H1 (cell line): ENCODE results near the gene TMEM72. TPM values are rescaled to one million over a fixed set of nuclear protein-coding genes. Genes with fewer than 3 reads are reported as not detected.

Experiments
- CTCF ChIA-PET: fragments of 300-600 bp; sonication (Branson Sonifier 250); formaldehyde crosslinking; loops from one replicate; lab custom pipeline; 2021; ENCODE audit not compliant: partially characterized antibody; lab: Charles Lee
- POLR2A ChIA-PET: fragments of 300-600 bp; sonication (Branson Sonifier 250); formaldehyde crosslinking; loops from one replicate; lab custom pipeline; 2021; ENCODE audit warnings: inconsistent platforms; ENCODE audit not compliant: partially characterized antibody; lab: Charles Lee
- DNase-seq, 2 experiments: peaks; one replicate each; pipeline versions ENCODE4 v3.0.0 to v3.0.0-alpha.2; 2010 to 2022; ENCODE audit warnings: low spot score in 2 of 2, low read depth in 1 of 2, mixed read lengths in 1 of 2
- FAIRE-seq: peaks from 2 replicates; lab custom pipeline; 2011; peaks lifted over from hg19 to GRCh38; lab: Jason Lieb, UNC
- H2AFZ ChIP-seq: 2 replicates; pipeline ENCODE4 v1.8.1; 2012; ENCODE audit warnings: low read length, inconsistent platforms
- H2AK5ac ChIP-seq: 2 replicates; pipeline ENCODE4 v1.6.1; 2013; ENCODE audit warnings: low read depth, low read length
- H2BK120ac ChIP-seq: replicated peaks from 2 replicates; pipeline ENCODE3; 2013; ENCODE audit warnings: low read depth, low read length, inconsistent platforms
- H2BK12ac ChIP-seq: 2 replicates; pipeline ENCODE4 v1.6.1; 2013; ENCODE audit warnings: low read depth, low read length
- H2BK15ac ChIP-seq: 2 replicates; pipeline ENCODE4 v1.6.1; 2013; ENCODE audit warnings: low read length
- H2BK20ac ChIP-seq: 2 replicates; pipeline ENCODE4 v1.6.1; 2013; ENCODE audit warnings: low read length
- H2BK5ac ChIP-seq: 2 replicates; pipeline ENCODE4 v1.6.1; 2013; ENCODE audit warnings: low read depth, low read length
- H3K14ac ChIP-seq: 2 replicates; pipeline ENCODE4 v1.6.1; 2013; ENCODE audit warnings: inconsistent platforms; ENCODE audit not compliant: insufficient read length
- H3K18ac ChIP-seq: 2 replicates; pipeline ENCODE4 v1.6.1; 2013; ENCODE audit warnings: low read length; ENCODE audit errors: extremely low read depth
- H3K23ac ChIP-seq: 2 replicates; pipeline ENCODE4 v1.6.1; 2013; ENCODE audit warnings: inconsistent platforms; ENCODE audit not compliant: insufficient read length
- H3K23me2 ChIP-seq: 2 replicates; pipeline ENCODE4 v1.6.1; 2013; ENCODE audit warnings: low read depth, low read length
- H3K27ac ChIP-seq: 2 replicates; pipeline ENCODE4 v1.6.1; 2011; ENCODE audit warnings: low read depth, low read length, inconsistent platforms
- H3K27me3 ChIP-seq, 4 experiments: replicated peaks in 1 of 4; 1 replicate in 1 of 4; 2 replicates in 3 of 4; pipeline versions ENCODE4 v1.6.1 to v1.8.1; 2011 to 2013; ENCODE audit warnings: low read length in 3 of 4, mild to moderate bottlenecking in 3 of 4, inconsistent platforms in 2 of 4, mixed read lengths in 2 of 4, moderate library complexity in 1 of 4; ENCODE audit not compliant: control insufficient read depth in 3 of 4, insufficient read depth in 3 of 4; ENCODE audit errors: extremely low read depth in 1 of 4
- H3K36me3 ChIP-seq, 4 experiments: 2 replicates each; pipeline versions ENCODE4 v1.6.1 to v1.8.1; 2011 to 2013; ENCODE audit warnings: mild to moderate bottlenecking in 4 of 4, low read length in 3 of 4, moderate library complexity in 2 of 4, control low read depth in 1 of 4, inconsistent platforms in 1 of 4; ENCODE audit not compliant: insufficient read depth in 4 of 4, control insufficient read depth in 2 of 4
- H3K4ac ChIP-seq: replicated peaks from 2 replicates; pipeline ENCODE3; 2013; ENCODE audit warnings: low read length, low read depth, mixed read lengths, inconsistent platforms; ENCODE audit not compliant: insufficient read length
- H3K4me1 ChIP-seq, 4 experiments: replicated peaks in 1 of 4; 1 replicate in 1 of 4; 2 replicates in 3 of 4; pipeline versions ENCODE4 v1.6.1 to v1.8.1; 2011 to 2013; ENCODE audit warnings: low read length in 3 of 4, inconsistent platforms in 2 of 4, mixed read lengths in 1 of 4; ENCODE audit not compliant: insufficient read depth in 4 of 4, control insufficient read depth in 3 of 4
- H3K4me2 ChIP-seq, 2 experiments: 2 replicates each; pipeline versions ENCODE4 v1.6.1 to v1.8.1; 2011 to 2013; ENCODE audit warnings: low read depth in 2 of 2, low read length in 2 of 2, control low read depth in 1 of 2, inconsistent platforms in 1 of 2, mild to moderate bottlenecking in 1 of 2; ENCODE audit not compliant: insufficient read depth in 1 of 2
- H3K4me3 ChIP-seq, 4 experiments: fragments of 200-600, 300-600 bp in 1 of 4; sonication (generic), shearing (Covaris generic), sonication (Bioruptor Twin) in 1 of 4; 2 replicates each; pipeline versions ENCODE4 v1.5.1 to v1.8.1; 2011 to 2016; ENCODE audit warnings: low read length in 4 of 4, low read depth in 3 of 4, control low read depth in 2 of 4, inconsistent platforms in 2 of 4, mild to moderate bottlenecking in 2 of 4, mixed read lengths in 1 of 4, moderate library complexity in 1 of 4; ENCODE audit not compliant: insufficient read depth in 2 of 4; ENCODE audit errors: extremely low read depth in 1 of 4
- H3K56ac ChIP-seq: replicated peaks from 2 replicates; pipeline ENCODE3; 2013; ENCODE audit warnings: low read depth, mild to moderate bottlenecking, mixed read lengths, low read length, inconsistent platforms; ENCODE audit not compliant: insufficient read length
- H3K79me1 ChIP-seq: 2 replicates; pipeline ENCODE4 v1.6.1; 2013; ENCODE audit warnings: low read depth, low read length, control low read depth
- H3K79me2 ChIP-seq, 2 experiments: 2 replicates each; pipeline versions ENCODE4 v1.6.1 to v1.8.1; 2012 to 2013; ENCODE audit warnings: low read length in 2 of 2, mild to moderate bottlenecking in 2 of 2, inconsistent platforms in 1 of 2; ENCODE audit not compliant: insufficient read depth in 2 of 2, control insufficient read depth in 1 of 2
- H3K9ac ChIP-seq, 4 experiments: replicated peaks in 1 of 4; 1 replicate in 1 of 4; 2 replicates in 3 of 4; pipeline versions ENCODE4 v1.6.1 to v1.8.1; 2011 to 2013; ENCODE audit warnings: low read depth in 3 of 4, low read length in 3 of 4, control low read depth in 2 of 4, mild to moderate bottlenecking in 2 of 4, moderate library complexity in 2 of 4, inconsistent platforms in 1 of 4; ENCODE audit errors: extremely low read depth in 1 of 4
- H3K9me3 ChIP-seq, 2 experiments: 2 replicates each; pipeline versions ENCODE4 v1.6.1 to v1.8.1; 2012 to 2013; ENCODE audit warnings: mild to moderate bottlenecking in 2 of 2, moderate library complexity in 2 of 2, control low read depth in 1 of 2, inconsistent platforms in 1 of 2, low read depth in 1 of 2, low read length in 1 of 2, mixed read lengths in 1 of 2; ENCODE audit not compliant: insufficient read depth in 2 of 2
- H4K20me1 ChIP-seq, 2 experiments: replicated peaks in 1 of 2; 2 replicates each; pipeline versions ENCODE3 to v1.8.1; 2011 to 2013; ENCODE audit warnings: inconsistent platforms in 2 of 2, low read length in 2 of 2, mild to moderate bottlenecking in 1 of 2; ENCODE audit not compliant: insufficient read depth in 2 of 2, control insufficient read depth in 1 of 2
- H4K5ac ChIP-seq: 2 replicates; pipeline ENCODE4 v1.6.1; 2013; ENCODE audit warnings: low read length, low read depth, mixed read lengths, inconsistent platforms; ENCODE audit not compliant: insufficient read length
- H4K8ac ChIP-seq: 2 replicates; pipeline ENCODE4 v1.8.0; 2013; ENCODE audit warnings: mild to moderate bottlenecking, moderate library complexity, low read length, inconsistent platforms; ENCODE audit not compliant: insufficient read depth; ENCODE audit errors: extremely low read depth
- H4K91ac ChIP-seq: replicated peaks from 2 replicates; pipeline ENCODE3; 2013; ENCODE audit warnings: low read length, mixed read lengths, inconsistent platforms; ENCODE audit not compliant: insufficient read length
- CBX8 ChIP-seq: fragments of 300-800, 300-1000 bp; sonication (generic); IDR thresholded peaks from 2 replicates; pipeline ENCODE4 v1.7.1; 2016; ENCODE audit warnings: low read depth, low read length, borderline replicate concordance
- CHD2 ChIP-seq: IDR thresholded peaks from 2 replicates; pipeline ENCODE4 v1.6.1; 2012; ENCODE audit warnings: low read length, improper control_type of control experiment
- CREB1 ChIP-seq: IDR thresholded peaks from 2 replicates; pipeline ENCODE4 v1.6.1; 2012; ENCODE audit warnings: inconsistent platforms
- CTBP2 ChIP-seq: IDR thresholded peaks from 2 replicates; pipeline ENCODE4 v1.7.0; 2011; ENCODE audit warnings: borderline replicate concordance, mild to moderate bottlenecking, moderate library complexity, mixed read lengths, low read length; ENCODE audit not compliant: insufficient read depth, insufficient read length
- E2F6 ChIP-seq: IDR thresholded peaks from 2 replicates; pipeline ENCODE4 v1.6.1; 2012; ENCODE audit warnings: inconsistent platforms
- FOSL1 ChIP-seq: IDR thresholded peaks from 2 replicates; pipeline ENCODE4 v1.6.1; 2011; ENCODE audit warnings: mild to moderate bottlenecking, low read depth, low read length, moderate library complexity; ENCODE audit not compliant: insufficient read depth
- GABPA ChIP-seq: IDR thresholded peaks from 2 replicates; pipeline ENCODE4 v1.6.1; 2011; ENCODE audit warnings: mild to moderate bottlenecking, low read length, moderate library complexity, borderline replicate concordance; ENCODE audit not compliant: insufficient read depth
- HDAC6 ChIP-seq: IDR thresholded peaks from one replicate; pipeline ENCODE4 v1.7.1; 2012; ENCODE audit warnings: low read depth, mild to moderate bottlenecking, inconsistent platforms, low read length, moderate library complexity
- NRF1 ChIP-seq: IDR thresholded peaks from 2 replicates; pipeline ENCODE4 v1.6.1; 2011; ENCODE audit warnings: mild to moderate bottlenecking, low read depth, low read length, improper control_type of control experiment
- PHF8 ChIP-seq: fragments of 200-600 bp; sonication (generic); conservative IDR thresholded peaks from 2 replicates; pipeline ENCODE4 v1.7.1; 2012; ENCODE audit warnings: low read depth, mild to moderate bottlenecking, inconsistent platforms, low read length, moderate library complexity
- POLR2A ChIP-seq, 2 experiments: IDR thresholded peaks; 1 replicate in 1 of 2; 2 replicates in 1 of 2; pipeline ENCODE4 v1.6.1; 2011; ENCODE audit warnings: low read depth in 2 of 2, low read length in 2 of 2, mild to moderate bottlenecking in 2 of 2; ENCODE audit errors: control extremely low read depth in 1 of 2
- POU5F1 ChIP-seq: IDR thresholded peaks from 2 replicates; pipeline ENCODE4 v1.6.1; 2011; ENCODE audit warnings: low read depth, mild to moderate bottlenecking, low read length, moderate library complexity
- SAP30 ChIP-seq: fragments of 300-600 bp; sonication (generic); IDR thresholded peaks from 2 replicates; pipeline ENCODE4 v1.7.1; 2012; ENCODE audit warnings: low read length, moderate library complexity, mild to moderate bottlenecking, inconsistent platforms; ENCODE audit not compliant: insufficient read depth, insufficient replicate concordance
- SRF ChIP-seq: IDR thresholded peaks from 2 replicates; pipeline ENCODE4 v1.6.1; 2011; ENCODE audit warnings: mild to moderate bottlenecking, low read depth, low read length, moderate library complexity
- ZNF274 ChIP-seq: IDR thresholded peaks from 2 replicates; pipeline ENCODE4 v1.7.0; 2012; ENCODE audit warnings: low read length, borderline replicate concordance; ENCODE audit errors: extremely low read depth
- WGBS, 2 experiments: shearing (Covaris generic) in 1 of 2; methylation state at CpG; one replicate each; pipeline versions ENCODE4 v1.1.6 to v1.1.7; 2013 to 2015; ENCODE audit warnings: low lambda C conversion rate in 2 of 2, mixed read lengths in 2 of 2, inconsistent platforms in 1 of 2, low coverage in 1 of 2, missing lambda C conversion rate in 1 of 2; ENCODE audit not compliant: insufficient replicate concordance in 2 of 2, insufficient coverage in 1 of 2, insufficient read length in 1 of 2; ENCODE audit errors: extremely low coverage in 1 of 2, missing lambda C conversion rate in 1 of 2; 5-methylcytosine and 5-hydroxymethylcytosine counted together
- polyA plus RNA-seq, 7 experiments: library from polyadenylated mRNA; depleted of rRNA in 3 of 7; stranded (reverse) in 5 of 7; unstranded in 2 of 7; fragments of >200 nt in 5 of 7; fragments of 200-250 nt in 2 of 7; gene quantifications; 1 replicate in 5 of 7; 2 replicates in 1 of 7; 4 replicates in 1 of 7; pipeline versions ENCODE4 v1.2.1 to v1.2.3, GENCODE V29; 2011 to 2013; ENCODE audit warnings: missing spikeins in 2 of 7, mixed read lengths in 2 of 7
- total RNA-seq: library from RNA; stranded (reverse); fragmentation: NEBNext Ultra II Directional; extraction: Animal tissue kit (Norgen Biotek cat#: 25700); gene quantifications from 2 replicates; pipeline ENCODE4 v1.2.1, GENCODE V29; 2021

Gene TMEM72
- total and polyA plus RNA-seq, 2 of the 8 experiments (the other 6 are each of a cell fraction or from before 2014, with no cell fraction given) = not detected

- H2BK12ac ChIP-seq = no peak overlapping the region
- H4K8ac ChIP-seq = no peak overlapping the region
- WGBS, 2 experiments = no CpG with 5 or more reads among the region's 1 CpG
- no peak overlapping the region for H2AK5ac ChIP-seq
- no peak overlapping the region for H2BK20ac ChIP-seq
- H3K79me1 ChIP-seq = no peaks in the 10 kb centered on the region
- no peak overlapping the region for H3K18ac ChIP-seq
- no peak overlapping the region for H3K27ac ChIP-seq
- H2BK15ac ChIP-seq = no peak overlapping the region
- ChIA-PET POLR2A (no interaction called here), CTCF (interaction anchor here (1.3 to 3.5 kb wide), 3 partner anchors 15 to 31 kb away, joined by 3 to 10 read pairs (median 5); no protein-coding TSS in a partner anchor)
- no peaks in the 10 kb centered on the region for H3K36me3 ChIP-seq
- no peak overlapping the region for H3K4ac ChIP-seq
- no peak overlapping the region for H3K4me3 ChIP-seq
- no peak overlapping the region for H3K9ac ChIP-seq
- no peak overlapping the region for H4K5ac ChIP-seq
- H3K14ac ChIP-seq = no peak overlapping the region
- no peak overlapping the region for H3K4me2 ChIP-seq
- no peak overlapping the region for H2AFZ ChIP-seq
- H4K91ac ChIP-seq = no peak overlapping the region
- no peaks in the 10 kb centered on the region for H3K9me3 ChIP-seq
- no peak overlapping the region for H2BK120ac ChIP-seq
- peaks cover 9 to 17% (median 11%) of the 10 kb centered on the region in 4 experiments; a peak in 6 of 7 replicates for H3K4me1 ChIP-seq
- no peaks in the 10 kb centered on the region for H3K79me2 ChIP-seq
- H3K56ac ChIP-seq = no peak overlapping the region
- no peak for DNase-seq
- no peak overlapping the region for H2BK5ac ChIP-seq
- no peak overlapping the region for H3K23ac ChIP-seq
- FAIRE-seq = no peak
- no peaks in the 10 kb centered on the region for H3K27me3 ChIP-seq
- no peaks in the 10 kb centered on the region for H4K20me1 ChIP-seq
- H3K23me2 ChIP-seq = no peaks in the 10 kb centered on the region
- TF ChIP-seq SAP30 (no peak), SRF (no peak), E2F6 (no peak), GABPA (no peak), ZNF274 (no peak), POU5F1 (no peak), CHD2 (no peak), HDAC6 (no peak), NRF1 (no peak), PHF8 (no peak), CTBP2 (no peak), FOSL1 (no peak), POLR2A (IDR thresholded peaks at IDR 0.05; ENCODE audit: control extremely low read depth in 1 of 2, low read depth in 2 of 2, low read length in 2 of 2) (no peak), CBX8 (no peak), CREB1 (no peak)
Observed at GRCh38 chr10:44909910-44910309, 1.2 kb upstream of the TMEM72 start.
